CD4-positive, alpha-beta T cell treated with Interleukin-15 for 1 hour (primary cell): ENCODE measurements around the gene DLX4.

Source experiments
- DNase-seq: peaks from one replicate; pipeline ENCODE4 v3.0.0-alpha.2; 2020

Gene DLX4

GRCh38 chr17:49990921-49991320, 21.9 kb downstream of the DLX4 start:
- DNase-seq, result no peak

- DNase-seq, result no peak
Observed at GRCh38 chr17:49991409-49991808, 22.4 kb downstream of the DLX4 start.

DNA sequence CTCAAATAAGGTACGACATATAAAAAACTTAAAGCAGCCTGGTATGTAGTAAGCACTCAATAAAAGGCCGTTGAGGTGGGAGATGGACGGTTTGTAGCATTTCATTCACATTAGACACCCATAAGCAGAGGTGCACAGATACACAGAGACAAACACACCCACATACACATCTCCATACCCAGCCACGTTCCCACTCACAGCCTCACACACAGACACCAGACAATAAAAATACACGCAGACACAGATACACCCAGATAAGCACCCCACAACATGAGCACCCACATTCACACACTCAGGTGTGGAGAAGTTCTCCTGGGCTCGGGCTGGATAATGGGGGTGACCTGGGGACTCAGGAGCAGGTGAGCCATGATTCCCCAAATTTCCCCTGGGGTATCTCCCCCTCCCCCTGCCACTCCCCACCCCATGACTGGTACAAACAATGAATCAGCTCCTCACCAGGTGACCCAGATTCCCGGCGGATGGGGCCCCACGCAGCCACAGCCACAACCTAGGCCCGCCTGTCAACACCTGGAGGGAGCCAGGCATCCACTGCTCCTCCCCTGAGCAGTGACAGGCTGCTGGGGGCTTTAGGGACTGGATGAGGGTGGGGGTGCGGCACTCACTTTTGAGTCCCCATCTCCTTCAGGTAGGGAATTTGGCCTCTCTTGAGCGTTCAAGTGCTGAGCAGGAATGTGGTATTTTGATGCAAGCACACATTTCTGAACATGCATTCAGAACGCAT, 23.4 kb downstream of the DLX4 start:
- DNase-seq, result no peak

DNA sequence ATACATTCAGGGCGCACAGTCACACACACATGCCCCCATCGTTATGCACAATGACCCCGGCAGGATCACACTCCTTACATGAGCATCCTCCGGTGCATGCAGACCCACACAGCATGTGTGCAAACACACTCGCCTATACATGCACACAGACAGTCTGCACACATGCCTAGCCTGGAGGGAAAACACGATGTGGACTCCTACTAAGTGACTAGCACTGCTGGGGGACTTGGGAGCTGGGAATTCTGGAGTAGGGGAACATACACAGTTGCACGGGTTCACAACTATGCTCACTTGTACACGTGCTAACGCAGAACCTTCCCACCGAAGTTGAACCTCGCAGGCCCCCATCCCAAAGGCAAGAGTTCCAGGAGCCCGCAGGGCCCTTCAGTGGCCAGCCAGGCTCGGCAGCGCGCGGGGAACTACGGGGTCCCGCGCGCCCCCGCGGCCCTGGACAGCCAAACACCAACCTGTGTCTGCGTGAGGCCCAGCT, 24.0 kb downstream of the DLX4 start:
- DNase-seq, result no peak

DNA sequence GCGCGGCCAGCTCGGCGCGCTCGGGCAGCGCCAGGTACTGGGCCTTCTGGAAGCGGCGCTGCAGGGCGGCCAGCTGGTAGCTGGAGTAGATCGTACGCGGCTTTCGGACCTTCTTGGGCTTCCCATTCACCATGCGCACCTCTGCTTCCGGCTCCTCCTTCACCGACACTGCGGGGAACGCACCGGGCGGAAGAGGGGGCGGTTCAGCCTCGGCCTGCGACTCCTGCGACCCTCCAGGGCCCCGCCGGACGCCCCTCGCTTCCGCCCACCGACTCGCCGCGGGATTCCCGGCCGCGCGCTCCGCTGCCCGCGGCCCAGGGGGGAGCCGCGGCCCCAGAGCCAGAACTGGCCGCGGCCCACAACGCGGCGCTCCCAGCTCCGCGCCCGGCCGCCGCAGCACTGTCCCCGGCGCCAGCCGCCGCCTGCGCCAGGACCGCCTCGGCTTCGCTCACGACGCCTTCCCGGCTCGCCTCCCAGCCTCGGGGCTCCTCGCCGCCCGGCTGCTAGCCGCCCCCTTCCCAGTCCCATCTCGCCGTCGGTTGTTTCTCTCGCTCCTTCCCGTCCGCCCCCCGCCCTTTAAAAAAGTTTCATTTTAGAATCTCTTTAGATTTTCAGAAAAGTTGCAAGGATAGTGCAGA, 24.6 kb downstream of the DLX4 start:
- no peak for DNase-seq

GRCh38 chr17:49994085-49995054, 25.4 kb downstream of the DLX4 start:
- no peak for DNase-seq

DNA sequence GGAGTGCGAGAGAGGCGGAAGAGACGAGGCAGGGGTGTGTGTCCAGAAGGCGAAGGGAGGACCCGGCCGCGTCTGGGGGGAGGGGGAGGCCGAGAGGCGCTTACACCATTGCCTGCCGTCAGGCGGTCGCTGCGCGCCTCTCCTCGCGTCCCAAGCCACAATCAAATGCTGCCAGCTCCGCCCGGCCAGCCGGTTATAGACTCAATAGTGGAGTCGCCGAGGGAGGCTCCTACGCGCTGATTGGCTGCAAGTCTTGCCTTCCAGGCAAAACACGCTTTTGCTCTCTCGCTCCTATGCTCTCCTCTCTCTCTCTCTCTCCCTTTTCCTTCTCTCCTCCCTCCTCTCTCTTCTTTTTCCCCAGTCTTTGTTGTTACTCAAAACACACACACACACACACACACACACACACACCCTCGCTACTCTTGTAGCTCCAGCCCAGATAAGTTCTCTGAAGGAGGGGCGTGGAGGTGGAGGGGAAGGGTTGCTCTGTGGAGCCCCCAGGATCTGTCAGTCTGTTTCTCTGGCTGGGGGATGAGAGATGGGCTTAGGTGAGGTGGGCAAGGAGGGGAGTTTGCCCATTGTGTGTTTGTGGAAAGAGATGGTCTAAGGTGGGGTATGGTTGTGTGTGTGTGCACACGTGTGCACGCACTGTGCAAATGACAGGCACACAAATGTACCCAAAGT, 26.2 kb downstream of the DLX4 start, which contains the start of gene DLX3:
TSS of gene DLX3 (minus strand) at position 170 of the 684 bp plus-strand sequence. CDS start 226 bp downstream, outside the sequence.
- no peak for DNase-seq

DNA sequence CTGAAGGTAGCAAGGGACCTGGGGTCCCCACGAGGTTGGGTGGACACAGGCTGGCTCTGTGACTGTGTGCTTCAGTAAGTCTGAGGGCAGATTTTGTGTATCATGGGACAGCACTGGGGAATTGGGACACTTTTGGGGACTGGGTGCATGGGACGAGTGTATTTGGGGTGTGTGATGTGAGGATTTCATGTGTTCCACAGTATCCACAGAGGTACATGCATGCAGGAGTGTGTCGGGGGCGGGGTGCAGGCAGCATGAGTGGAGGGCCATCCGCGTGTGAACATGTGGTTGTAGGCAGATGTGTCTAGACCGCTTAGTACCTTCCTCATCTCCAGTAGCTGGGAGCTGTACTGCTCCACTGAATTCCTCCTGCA, 27.1 kb downstream of the DLX4 start:
- DNase-seq, result no peak

DNA sequence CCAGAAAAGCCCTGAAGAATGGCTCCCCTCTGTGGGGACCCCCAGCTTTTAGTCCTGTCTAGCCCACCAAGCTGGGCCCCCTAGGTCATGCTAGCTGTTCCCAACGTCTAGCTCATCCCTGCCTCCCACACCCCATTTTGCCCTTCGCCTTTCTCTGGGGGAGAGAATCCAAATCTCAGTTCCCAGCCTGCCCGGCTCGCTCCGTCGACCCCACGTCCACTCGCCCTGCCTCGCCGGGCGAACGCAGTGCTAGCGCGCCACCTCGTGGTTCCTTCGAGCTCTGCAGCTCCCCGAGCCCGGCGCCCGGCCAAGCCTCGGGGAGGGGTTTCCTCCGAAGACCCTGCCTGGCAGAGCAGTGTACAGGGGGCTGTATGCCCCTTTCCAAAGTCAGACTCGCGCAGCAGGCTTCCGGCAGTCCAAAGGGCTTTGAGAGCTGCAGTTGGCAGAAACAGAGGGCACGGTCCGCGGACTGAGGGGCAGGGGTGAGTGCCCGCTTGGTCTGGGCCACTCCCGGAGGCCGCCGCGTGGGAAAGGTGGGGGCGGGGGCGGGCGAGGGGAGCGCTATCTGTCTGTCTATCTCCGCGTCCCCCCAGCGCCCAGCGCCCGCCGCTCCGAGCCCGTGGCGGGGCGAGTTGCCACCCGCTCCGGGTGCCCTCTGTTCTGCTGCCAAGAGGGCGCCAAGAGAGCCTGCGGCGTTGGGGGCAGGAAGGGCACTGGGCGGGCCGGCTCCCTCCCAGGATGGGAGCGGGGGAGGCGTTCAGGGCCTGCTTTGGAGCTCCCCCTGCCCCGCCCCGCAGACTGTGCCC, 27.7 kb downstream of the DLX4 start:
- DNase-seq, result peak; percentile 45

- no peak for DNase-seq
Observed at GRCh38 chr17:49997301-49997650, 28.3 kb downstream of the DLX4 start.

DNA sequence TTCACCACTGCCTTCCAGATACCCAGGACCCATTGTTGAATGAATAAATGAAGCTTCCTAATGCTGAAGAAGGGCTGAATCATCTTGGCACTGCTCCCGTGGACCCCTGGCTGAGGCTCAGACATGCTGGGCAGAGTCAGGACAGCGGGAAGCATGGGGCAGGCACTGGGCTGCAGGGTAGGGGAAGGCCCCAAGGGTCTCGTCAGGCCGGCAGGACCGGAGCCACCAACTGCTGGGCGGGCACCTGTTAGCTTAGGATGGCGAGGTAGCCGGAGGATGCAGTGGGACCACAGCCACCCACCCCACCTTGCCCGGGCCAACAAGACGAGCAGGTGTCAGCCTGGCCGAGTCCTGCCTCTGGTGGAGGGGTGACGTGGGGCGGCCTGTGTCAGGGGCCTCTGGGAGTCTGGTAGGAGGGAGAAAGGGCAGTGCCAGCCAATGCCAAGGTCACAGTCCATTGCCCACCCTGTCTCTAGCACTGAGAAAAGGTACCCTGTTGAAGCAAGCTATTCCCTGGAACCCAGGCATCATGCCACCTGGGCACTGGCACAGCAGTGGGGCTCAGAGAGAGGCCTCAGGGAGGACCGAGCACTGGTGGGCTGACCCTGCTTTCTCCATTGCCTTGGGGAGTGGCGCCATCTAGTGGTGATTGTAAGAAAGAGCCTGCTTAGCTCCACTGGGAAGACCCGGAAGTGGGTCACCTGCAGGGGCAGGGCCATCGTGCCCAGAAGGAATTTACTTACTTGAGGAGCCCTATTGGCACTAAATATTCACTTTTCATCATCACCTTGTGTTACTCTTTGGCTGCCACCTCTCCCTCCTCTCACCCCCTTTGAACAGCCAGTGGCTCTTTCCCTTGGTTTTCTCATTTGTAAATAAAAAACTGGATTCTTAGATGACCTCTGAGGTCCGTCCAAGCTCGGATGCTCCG, 29.0 kb downstream of the DLX4 start:
- DNase-seq, result peak; percentile 81

- DNase-seq, result no peak
Observed at GRCh38 chr17:49998836-49999511, 30.0 kb downstream of the DLX4 start.

- no peak for DNase-seq
Observed at GRCh38 chr17:50003911-50004310, 34.9 kb downstream of the DLX4 start.

GRCh38 chr17:50009282-50009681, 40.3 kb downstream of the DLX4 start:
- no peak for DNase-seq

DNA sequence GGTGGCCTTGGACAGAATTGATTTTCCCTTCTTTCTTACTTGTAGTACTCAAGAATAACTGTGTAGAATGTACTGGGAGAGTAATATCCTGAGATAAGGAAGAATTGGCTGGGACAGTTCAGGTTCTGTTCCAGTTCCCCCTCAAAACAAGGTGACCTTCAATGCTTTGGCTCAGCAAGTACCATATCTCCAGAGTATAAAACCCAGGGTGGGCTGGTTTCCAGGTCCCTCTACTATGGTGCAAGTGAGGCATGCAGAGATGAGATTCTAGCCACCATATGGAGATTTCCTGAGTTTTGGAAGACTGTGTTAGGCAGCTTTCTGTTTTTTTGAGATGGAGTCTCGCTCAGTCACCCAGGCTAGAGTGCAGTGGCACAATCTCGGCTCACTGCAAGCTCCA, 44.1 kb downstream of the DLX4 start:
- DNase-seq, result no peak

DNA sequence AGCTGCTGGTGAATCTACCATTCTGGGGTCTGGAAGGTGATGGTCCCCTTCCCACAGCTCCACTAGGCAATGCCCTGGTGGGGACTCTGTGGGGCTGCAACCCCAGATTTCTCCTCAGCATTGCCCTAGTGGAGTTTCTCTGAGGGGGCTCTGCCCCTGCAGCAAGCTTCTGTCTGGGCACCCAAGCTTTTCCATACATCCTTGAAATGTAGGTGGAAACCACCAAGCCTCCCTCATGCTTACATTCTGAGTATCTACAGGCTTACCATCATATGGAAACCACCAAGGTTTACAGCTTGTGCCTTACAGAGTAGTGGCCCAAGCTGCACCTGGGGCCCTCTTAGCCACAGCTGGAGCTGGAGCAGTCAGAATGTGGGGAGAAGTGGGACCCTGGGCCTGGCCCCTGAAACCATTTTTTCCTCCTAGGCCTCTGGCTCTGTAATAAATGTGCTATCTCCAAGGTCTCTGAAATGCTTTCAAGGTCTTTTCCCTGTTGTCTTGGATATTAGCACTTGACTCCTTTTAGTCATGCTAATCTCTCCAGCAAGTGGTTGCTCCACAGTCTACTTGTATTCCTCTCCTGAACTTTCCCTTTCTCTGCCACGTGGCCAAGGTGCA, 45.6 kb downstream of the DLX4 start:
- DNase-seq, result no peak

- DNase-seq, result no peak
Observed at GRCh38 chr17:50015146-50015545, 46.2 kb downstream of the DLX4 start.

GRCh38 chr17:50018909-50019308, 49.9 kb downstream of the DLX4 start:
- no peak for DNase-seq

GRCh38 chr17:50020841-50021599, 52.0 kb downstream of the DLX4 start:
- DNase-seq, result no peak
